GM19468 (cell line): Measurements from ENCODE around the gene NUDT10.
"Not testable (repeated sequence)": the region's sequence is repeated elsewhere in the genome, so short reads cannot be mapped to it uniquely, and the experiment has no call there.

Experiments used
- ATAC-seq: cut with Tn5 transposase; IDR thresholded peaks from one replicate; pipeline ENCODE4 v1.9.1; 2021; ENCODE audit warnings: mild to moderate bottlenecking, moderate library complexity, moderate number of reproducible peaks; ENCODE audit not compliant: unreplicated experiment; ENCODE audit errors: extremely low read depth

NUDT10 gene

GRCh38 chrX:51332188-51332942, at the start of gene NUDT10:
Gene NUDT10, plus strand, starts transcription at chrX:51332822. Its CDS starts 144 bp downstream, at chrX:51332966.
- ATAC-seq, result no peak

- ATAC-seq, result no peak
Observed at GRCh38 chrX:51292421-51292820, 40.2 kb upstream of the NUDT10 start.

- no peak for ATAC-seq
Observed at GRCh38 chrX:51296138-51296537, 36.5 kb upstream of the NUDT10 start.

- no peak for ATAC-seq
Observed at GRCh38 chrX:51316271-51316670, 16.4 kb upstream of the NUDT10 start.

- ATAC-seq, result not testable (repeated sequence)
Observed at GRCh38 chrX:51332943-51333785, 542 bp downstream of the NUDT10 start.

GRCh38 chrX:51334276-51334675, 1.7 kb downstream of the NUDT10 start:
- no peak for ATAC-seq

GRCh38 chrX:51336584-51336983, 4.0 kb downstream of the NUDT10 start:
- ATAC-seq, result no peak

GRCh38 chrX:51361251-51361650, 28.6 kb downstream of the NUDT10 start:
- no peak for ATAC-seq

- no peak for ATAC-seq
Observed at GRCh38 chrX:51376672-51377071, 44.0 kb downstream of the NUDT10 start.
